Gastroesophageal sphincter (tissue), 3 donors: ENCODE measurements around the gene CGA.

Experiments used
- CTCF ChIP-seq, 4 experiments: fragments of 200-600 bp in 2 of 4; fragments of 450-650 bp in 2 of 4; sonication (generic) in 1 of 4; IDR thresholded peaks; one replicate each; pipeline ENCODE4 v1.5.1; 2017 to 2019; ENCODE audit warnings: antibody characterized with exemption in 4 of 4, mild to moderate bottlenecking in 2 of 4, moderate library complexity in 2 of 4
- POLR2A ChIP-seq, 2 donors: fragments of 450-650 bp; IDR thresholded peaks; one replicate each; pipeline ENCODE4 v1.6.1; 2017; ENCODE audit warnings: antibody characterized with exemption in 2 of 2, mild to moderate bottlenecking in 2 of 2, moderate library complexity in 1 of 2

- TF ChIP-seq CTCF (IDR thresholded peaks at IDR 0.05) (no peak), POLR2A (IDR thresholded peaks at IDR 0.05) (no peak)
Measured at GRCh38 chr6:87122477-87122876, 27.6 kb upstream of the CGA start.
